GM20431 (cell line): Measurements from ENCODE around the gene TRAK2.

ENCODE experiments used
- in situ Hi-C: fragments of 300-500 bp; cut with MseI, MboI; formaldehyde crosslinking; loops from one replicate; pipeline ENCODE4 v1.15.0; 2020; ENCODE audit warnings: low sequenced_read_pairs; ENCODE audit not compliant: unreplicated experiment

TRAK2 gene

DNA sequence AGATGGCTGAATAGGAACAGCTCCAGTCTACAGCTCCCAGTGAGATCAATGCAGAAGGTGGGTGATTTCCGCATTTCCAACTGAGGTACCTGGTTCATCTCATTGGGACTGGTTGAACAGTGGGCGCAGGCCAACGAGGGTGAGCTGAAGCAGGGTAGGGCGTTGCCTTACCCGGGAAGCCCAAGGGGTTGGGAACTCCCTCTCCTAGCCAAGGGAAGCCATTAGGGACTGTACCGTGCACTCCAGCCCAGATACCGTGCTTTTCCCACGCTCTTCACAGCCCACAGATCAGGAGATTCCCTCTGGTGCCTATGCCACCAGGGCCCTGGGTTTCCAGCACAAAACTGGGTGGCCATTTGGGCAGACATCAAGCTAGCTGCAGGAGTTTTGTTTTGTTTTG, 81.9 kb downstream of the TRAK2 start:
- in situ Hi-C loops: loop anchor here (10.0 kb wide), 1 partner anchor 135 kb away; no protein-coding TSS in a partner anchor

DNA sequence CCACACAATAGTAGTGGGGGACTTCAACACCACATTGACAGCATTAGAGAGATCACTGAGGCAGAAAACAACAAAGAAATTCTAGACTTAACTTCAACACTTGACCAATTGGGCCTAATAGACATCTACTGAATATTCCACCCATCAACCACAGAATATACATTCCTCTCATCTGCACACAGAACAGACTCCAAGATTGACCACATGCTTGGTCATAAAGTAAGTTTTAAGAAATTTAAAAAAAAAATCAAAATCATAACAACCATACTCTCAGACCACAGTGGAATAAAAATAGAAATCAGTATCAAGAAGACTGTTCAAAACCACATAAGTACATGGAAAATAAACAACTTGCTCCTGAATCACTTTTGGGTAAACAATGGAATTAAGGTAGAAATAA, 85.1 kb downstream of the TRAK2 start:
- in situ Hi-C loops: loop anchor here (10.0 kb wide), 1 partner anchor 131 kb away; no protein-coding TSS in a partner anchor

DNA sequence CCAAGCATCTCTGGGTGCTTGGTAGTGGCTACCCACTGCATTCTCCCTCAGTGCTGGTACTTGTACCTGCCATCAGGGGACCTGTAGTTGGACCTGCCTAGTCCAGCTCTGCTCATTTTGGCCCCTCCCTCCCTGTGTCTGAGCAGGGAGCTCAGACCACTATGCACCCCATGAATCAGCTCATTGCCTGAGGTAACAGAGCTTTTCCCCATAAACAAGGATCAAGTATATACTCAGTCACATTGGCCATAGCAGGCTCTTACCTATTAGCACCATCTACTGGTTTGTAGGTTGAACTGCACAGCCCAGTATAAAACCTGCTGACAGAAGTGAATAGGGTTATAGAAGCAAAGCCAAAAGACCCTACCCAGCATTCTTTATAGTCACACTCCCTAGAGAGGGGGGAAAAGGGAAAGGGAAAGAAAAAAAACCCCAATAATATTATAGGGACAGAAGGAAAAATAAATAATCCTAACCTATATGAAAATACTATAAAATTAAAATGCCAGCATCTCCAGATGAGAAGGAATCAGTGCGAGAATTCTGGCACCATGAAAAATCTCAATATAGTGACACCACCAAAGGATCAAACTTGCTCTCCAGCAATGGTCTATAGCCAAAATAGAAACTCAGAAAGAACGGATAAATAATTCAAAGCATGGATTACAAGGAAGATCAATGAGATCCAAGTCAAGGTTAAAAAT, 87.2 kb downstream of the TRAK2 start:
- in situ Hi-C loops: loop anchor here (10.0 kb wide), 1 partner anchor 129 kb away; no protein-coding TSS in a partner anchor

DNA sequence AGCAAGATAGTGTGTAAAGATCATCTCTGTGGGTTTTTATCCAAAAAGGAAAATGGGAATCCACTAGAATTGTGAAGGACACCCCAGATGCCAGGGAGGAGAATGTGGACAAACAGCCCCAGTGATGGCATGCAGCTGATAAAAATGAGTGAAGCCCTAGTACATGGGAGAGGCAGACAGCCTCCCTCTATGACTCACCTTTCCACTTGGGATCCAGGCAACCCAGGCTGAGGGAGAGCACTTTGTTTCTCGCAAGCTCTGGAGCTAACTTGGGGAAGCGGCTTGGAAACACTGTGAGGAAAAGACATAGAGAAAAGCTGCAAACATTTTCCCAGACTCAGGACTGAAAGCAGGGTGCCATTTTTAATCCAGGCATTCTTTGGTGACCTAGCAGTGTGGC, 88.9 kb downstream of the TRAK2 start:
- in situ Hi-C loops: loop anchor here (10.0 kb wide), 1 partner anchor 128 kb away; no protein-coding TSS in a partner anchor

DNA sequence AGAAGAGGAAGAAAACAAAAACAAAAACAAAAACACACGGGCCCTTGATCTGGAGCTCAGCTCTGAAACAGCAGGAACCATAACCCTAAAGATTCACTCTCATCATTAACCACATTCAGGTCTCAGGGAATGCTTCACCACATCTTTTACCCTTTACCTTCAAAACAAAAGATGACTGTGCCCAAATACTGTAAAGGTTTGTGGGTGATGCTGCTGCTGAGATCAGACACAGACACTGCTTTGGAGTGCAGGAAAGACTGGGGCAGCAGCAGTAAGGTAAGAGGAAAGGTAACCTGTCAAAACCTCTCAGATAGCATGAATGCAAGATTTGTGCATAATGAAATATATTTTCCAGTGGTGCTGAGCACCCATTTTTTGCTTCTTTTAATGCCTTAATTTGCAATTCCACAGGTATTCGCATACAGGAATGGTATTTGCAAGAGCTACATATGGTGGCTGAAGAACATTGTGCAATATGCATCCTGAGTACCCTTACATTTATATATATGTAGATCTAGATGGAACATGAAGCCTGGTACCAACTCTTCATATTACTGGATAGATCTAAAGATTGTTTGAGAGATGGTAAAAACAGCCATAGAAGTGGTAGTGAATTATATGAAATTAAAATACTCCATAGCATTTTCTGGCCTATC, 90.1 kb downstream of the TRAK2 start:
- in situ Hi-C loops: loop anchor here (10.0 kb wide), 1 partner anchor 126 kb away; no protein-coding TSS in a partner anchor

DNA sequence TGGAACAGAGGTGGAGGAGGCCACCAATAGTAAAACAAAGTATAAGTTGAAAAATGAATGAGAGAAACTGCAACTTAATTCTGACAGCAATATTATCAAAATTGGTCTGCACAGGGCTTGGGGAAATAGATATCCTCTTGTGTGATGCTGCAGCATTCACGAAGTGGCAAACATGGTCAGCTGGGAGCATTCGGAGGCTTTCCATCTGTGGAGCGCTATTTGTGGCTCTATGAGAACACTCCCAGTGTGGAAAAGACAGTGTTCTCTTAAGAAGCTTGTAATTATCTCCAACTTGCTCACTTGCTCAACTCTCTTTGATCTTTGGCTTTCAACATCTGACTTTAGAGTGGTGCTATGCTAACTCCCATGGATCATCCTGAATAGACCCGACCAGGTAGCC, 91.0 kb downstream of the TRAK2 start:
- in situ Hi-C loops: loop anchor here (10.0 kb wide), 1 partner anchor 125 kb away; no protein-coding TSS in a partner anchor

DNA sequence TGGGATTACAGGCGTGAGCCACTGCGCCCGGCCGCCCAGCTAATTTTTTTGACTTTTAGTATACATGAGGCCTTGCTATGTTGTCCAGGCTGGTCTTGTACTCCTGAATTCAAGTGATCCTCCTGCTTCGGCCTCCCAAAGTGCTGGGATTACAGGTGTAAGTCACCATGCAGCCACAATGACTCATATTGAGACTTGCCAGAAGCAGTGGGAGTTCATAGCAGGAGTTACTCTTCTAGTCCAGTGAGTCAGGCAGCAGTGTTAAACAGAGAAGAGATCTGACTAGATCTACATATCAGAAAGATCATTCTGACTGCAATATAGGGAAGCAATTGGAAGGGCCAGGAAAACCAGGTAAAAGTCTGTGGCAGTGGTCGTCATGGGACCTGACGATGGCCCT, 92.6 kb downstream of the TRAK2 start:
- in situ Hi-C loops: no loop called here

DNA sequence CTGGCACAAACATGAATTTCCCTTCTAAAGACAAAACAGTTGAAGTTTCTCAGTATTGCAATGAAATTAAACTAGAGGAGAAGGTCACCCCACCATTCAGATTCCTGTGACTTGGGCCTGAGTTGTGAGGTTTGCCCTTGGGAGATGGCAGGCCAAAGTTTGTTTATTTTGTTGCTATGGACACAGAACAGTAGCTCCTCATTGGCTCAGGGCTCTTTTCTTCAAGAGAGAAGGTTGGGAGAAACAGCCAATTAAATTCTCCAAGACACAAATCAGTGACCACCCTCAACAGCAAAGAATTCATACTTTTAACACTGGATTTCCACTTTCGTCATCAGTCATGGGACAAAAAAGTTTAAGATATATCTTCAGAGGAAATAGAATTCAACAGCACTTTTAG, 94.0 kb downstream of the TRAK2 start, which contains the start of gene FLACC1:
TSS of gene FLACC1 (minus strand) at position 125 of the 400 bp plus-strand sequence. CDS start 5,941 bp downstream, outside the sequence.
- in situ Hi-C loops: no loop called here

DNA sequence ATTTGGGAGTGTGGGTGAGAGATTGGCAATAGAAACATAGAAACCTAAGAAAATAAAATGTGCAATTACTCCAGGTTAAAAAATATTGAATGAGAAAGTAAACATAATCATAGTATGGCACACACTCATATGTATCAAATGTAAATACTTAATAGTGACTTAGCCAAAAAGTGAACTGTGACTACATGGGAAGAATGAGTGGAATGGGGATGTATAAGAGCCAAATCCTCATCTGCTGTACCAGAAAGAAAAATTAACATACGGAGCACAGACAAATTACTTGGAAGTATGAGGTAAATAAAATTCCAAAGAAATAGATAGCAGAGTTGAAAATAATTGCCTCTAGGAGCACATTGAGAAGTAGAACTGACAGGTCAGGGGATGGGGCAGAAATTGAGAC, 98.1 kb downstream of the TRAK2 start:
- in situ Hi-C loops: no loop called here

DNA sequence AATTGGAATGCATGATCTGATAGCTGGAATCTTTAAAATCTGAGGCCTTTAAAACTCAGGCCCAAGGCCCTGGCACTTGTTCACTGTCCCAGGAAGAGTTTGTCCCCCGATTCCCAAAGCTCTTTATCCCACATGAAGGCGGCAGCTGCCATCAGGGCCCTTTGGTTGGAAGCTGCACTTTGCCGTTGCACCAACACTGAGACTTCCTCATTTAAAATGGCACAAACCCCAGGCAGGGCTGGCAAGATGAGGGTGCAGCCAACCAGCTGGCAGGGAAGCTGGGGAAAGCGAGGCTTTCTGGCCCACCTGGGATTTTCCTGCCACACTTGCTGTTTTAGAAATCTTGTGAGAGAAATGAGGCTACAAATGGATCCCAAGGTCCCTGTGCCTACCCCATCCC, 100.4 kb downstream of the TRAK2 start:
- in situ Hi-C loops: no loop called here

DNA sequence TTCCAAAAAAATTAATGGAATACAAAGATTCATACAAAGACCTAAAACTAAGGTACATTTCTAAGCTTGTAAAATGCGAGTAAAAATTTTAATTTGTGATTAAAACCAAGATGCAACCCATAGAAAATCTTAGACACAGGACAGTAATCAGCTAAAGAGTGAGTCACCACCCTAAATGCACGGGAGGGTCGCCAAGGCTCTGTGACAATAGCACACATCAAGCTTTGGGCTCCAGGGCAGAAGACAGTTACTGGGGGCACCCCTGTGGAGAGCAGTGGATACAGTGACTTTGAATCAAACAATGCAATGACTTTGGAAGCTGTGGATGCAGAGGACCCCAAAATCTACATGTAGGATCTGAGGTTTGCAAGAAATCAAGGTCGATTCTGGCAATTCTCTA, 101.7 kb downstream of the TRAK2 start:
- in situ Hi-C loops: no loop called here

DNA sequence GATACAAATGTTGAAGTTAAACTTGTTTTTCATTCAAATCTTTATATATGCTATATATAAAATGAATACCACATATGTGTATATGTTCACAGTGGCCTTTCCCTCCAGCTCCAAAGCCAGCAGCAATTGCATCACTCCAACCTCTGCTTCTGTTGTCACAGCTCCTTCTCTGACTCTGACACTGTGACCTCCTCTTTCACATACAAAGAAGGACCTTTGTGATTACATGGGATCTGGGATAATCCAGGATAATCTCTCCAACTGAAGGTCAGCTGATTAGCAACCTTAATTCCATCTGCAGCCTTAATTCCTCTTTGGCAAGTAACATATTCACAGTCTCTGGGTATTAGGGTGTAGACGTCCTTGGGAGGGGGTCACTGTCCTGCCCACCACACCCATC, 102.5 kb downstream of the TRAK2 start:
- in situ Hi-C loops: no loop called here

DNA sequence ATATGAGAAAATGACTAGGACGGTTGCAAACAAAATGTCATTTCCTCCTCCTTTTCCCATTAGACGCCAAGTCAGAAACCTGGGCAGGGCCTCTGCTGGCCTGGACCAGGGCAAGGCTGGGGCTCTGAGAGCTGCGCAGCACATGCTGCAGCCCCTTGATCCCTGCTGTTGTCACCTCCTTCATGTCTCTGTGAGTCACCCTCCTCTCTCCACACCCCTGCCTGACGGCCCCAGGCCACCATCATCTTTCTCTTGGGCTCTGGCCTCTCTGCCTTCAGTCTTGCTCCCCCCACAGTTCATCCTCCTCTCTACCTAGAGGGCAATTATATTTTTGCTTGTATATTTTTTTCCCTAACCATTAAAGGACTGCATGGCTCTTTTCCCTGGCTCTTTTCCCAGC, 104.1 kb downstream of the TRAK2 start:
- in situ Hi-C loops: no loop called here

DNA sequence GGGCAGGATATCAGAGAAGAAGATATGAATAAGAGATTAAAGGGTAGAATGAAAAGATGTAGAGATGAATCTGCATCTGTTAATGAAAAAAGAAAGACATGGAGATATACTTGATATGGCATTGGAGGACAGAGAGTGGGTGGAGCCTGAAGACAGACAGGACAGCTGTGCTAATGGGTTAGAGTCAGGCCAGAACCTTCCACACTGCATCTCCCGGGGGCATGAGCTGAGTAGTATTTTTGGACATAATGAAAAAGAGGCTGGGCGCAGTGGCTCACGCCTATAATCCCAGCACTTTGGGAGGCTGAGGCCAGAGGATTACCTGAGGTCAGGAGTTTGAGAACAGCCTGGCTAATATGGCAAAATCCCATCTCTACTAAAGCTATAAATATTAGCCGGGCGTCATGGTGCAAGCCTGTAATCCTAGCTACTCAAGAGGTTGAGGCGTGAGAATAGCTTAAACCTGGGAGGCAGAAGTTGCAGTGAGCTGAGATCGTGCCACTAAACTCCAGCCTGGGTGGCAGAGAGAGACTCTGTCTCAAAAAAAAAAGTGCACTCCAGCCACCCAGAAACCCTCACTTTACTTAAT, 105.5 kb downstream of the TRAK2 start:
- in situ Hi-C loops: no loop called here

DNA sequence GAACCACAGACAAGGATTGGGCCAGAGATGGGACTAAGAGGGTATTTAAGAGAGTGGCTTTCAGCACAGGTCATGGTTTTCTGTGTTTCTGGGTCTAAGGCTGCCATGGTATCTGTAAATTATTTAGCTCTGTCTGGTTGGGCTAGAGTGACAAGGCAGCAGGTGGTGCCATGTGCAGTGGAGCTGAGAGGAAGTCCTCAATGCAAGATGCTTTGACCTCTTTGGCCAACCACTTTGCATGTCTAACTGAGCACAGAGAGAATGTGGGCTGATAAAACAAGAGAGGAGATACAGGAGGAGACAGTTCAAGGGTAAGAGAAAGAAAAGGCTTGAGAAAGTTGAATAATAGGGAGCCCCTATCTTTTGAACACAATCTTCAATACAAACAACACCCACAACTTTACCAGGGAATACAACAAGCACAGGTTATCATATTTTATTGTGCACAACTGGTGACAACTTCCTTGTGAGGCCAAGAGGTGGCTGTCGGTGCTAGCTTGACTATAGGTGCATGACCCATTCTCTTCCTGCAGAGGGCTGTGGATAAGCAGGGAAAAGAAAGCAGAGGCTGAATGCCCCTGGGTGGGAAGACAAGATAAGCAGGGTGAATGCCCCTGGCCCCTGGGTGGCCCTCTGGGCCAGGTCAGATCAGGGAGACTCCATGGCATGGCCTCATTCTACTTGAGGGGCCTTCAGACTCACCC, 106.4 kb downstream of the TRAK2 start:
- in situ Hi-C loops: no loop called here

DNA sequence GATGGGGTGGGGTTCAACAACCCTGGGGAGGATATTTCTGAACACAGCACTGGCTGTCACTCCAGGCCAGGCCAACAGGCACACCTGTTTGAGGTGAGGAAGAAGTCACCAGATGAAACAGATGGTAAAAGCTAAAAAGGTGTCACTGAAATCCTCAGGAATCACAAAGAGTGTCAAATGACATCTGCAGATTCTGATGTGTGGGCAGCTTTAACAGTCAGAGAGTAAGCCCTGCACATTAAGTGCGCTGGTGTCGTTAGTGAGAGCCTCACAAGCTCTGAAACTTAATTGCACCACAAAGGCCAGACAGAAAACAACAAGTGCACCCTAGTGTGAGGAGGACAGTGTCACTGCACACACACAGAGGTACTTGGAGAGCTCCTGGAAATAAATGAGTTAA, 107.7 kb downstream of the TRAK2 start:
- in situ Hi-C loops: no loop called here

DNA sequence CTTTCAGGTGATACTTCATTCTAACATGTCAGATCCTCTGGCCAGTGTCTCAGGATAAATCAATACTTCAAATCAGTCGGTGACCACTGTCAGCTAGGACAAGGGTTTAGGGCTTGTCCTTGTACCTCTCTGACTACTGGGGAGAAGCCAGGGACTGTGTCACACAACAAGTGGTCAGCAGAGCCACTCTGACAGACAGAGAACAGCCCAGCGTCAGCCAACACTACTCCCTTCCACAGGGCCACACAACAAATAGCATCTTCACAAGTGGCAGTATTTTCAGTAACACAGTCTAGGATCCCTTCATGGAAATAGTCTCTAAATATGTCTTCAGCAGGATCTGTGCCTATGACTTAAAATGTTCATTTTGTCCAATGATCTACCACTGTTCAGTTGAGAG, 108.3 kb downstream of the TRAK2 start:
- in situ Hi-C loops: no loop called here

DNA sequence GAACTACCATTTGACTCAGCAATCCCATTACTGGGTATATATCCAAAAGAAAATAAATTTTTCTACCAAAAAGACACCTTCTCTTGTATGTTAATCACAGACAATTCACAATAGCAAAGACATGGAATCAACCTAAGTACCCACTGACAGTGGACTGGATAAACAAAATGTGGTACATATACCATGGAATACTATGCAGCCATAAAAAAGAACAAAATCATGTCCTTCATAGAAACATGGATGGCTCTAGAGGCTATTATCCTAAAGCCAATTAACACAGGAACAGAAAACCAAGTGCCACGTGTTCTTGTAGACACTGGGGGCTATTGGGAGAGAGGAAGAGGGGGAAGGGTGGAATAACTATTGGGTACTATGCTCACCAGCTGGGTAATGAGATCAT, 121.8 kb downstream of the TRAK2 start:
- in situ Hi-C loops: no loop called here

DNA sequence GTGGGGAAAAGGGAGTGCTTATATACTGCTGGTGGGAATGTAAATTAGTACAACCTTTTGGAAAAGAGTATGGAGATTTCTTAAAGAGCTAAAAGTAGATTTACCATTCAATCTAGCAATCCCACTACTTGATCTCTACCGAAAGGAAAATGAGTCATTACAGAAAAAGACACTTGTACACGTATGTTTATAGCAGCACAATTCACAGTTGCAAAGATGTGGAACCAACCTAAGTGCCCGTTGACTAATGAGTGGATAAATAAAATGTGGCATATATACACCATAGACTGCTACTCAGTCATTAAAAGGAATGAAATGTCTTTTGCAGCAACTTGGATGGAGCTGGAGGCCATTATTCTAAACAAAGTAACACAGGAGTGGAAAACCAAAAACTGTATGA, 123.6 kb downstream of the TRAK2 start:
- in situ Hi-C loops: no loop called here
